ENCODE results near the gene HDAC9.

Gene HDAC9

DNA sequence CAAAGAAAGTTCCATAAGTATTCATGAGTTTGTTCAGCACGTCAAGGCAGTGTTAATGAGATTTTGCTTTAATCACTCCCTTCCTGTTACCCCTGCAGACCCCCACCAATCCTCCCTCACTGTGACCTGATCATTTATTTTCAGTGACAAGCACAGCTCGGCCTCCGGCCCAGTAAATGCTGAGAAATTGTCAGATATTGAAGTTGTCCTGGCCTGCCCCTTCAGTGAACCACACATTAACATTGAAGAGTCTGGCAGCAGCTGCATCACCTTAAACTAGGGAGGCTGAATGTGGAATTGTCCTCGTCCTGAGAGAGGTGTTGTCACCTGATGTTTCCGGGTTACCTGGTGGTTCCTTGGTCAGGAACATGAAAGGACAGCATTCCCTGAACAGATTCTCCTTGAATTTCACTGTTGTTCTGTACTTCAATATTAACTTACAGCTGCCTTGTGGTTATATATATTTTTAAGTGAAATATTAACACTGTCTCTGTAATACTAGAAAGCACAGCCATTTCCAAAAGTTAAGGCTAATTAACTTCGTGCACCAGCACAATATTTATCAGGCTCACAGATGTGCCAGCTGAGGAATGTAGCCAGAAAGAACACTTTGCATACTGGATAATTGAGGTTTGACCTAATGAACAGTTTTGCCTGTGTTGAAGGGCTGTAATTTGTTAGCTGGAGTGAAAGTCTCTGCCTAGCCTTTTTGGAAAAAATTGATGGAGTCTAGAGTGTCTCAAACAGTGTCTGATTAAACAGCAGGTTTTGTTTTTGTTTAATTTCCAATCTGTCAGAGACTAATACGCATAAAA is 265.3 kb downstream of the HDAC9 start:
- TF ChIP-seq POLR2AphosphoS5 (IDR thresholded peaks at IDR 0.05; ENCODE audit: low read depth, low read length) (no peak), POLR2A (IDR thresholded peaks at IDR 0.05; ENCODE audit: low read depth, low read length) (no peak), TAF1 (IDR thresholded peaks at IDR 0.05; ENCODE audit: borderline replicate concordance, low read depth, low read length) (no peak)
- FAIRE-seq (no peak), DNase-seq (ENCODE audit: insufficient read length) (no peak)

DNA sequence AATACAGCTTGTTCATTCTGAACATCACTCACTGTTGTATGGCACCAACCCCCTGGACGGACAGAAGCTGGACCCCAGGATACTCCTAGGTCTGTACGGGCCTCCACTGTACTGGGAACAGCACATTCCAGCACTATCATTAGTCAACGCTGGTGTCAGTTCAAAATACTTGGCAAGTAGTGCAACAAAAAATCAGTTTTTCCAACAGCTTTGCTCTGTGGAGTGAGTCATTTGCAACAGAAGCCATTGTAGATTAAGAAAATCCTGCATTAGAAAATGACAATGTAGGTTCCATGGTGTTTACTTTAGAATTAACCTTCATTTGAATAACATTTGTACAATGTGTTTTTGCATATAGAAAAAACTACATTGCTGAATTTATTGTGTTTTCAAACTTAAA is 266.6 kb downstream of the HDAC9 start:
- FAIRE-seq: no peak
- TF ChIP-seq POLR2A (IDR thresholded peaks at IDR 0.05; ENCODE audit: low read depth, low read length) (no peak), POLR2AphosphoS5 (IDR thresholded peaks at IDR 0.05; ENCODE audit: low read depth, low read length) (no peak), TAF1 (IDR thresholded peaks at IDR 0.05; ENCODE audit: borderline replicate concordance, low read depth, low read length) (no peak)
- DNase-seq (ENCODE audit: insufficient read length): no peak

DNA sequence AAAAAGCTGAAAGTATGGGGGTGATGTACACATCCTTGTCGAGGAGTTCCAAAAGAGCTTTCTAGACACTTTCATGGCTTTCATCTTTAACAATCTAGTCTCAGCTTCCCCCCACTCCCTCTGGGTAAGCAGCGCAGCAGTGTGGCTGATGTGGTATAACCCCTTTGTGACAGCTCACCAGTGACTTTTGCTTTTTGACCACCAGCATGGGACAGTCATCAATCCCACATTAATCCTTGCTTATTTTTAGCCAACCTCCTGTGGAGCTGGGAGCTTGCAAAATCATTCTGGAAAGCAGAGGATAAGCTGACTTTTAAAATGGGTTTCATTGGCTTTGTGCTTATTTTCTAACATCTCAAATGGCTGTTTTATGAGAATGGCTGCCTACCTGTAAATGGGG is 272.7 kb downstream of the HDAC9 start:
- FAIRE-seq (no peak), DNase-seq (ENCODE audit: insufficient read length) (no peak)

DNA sequence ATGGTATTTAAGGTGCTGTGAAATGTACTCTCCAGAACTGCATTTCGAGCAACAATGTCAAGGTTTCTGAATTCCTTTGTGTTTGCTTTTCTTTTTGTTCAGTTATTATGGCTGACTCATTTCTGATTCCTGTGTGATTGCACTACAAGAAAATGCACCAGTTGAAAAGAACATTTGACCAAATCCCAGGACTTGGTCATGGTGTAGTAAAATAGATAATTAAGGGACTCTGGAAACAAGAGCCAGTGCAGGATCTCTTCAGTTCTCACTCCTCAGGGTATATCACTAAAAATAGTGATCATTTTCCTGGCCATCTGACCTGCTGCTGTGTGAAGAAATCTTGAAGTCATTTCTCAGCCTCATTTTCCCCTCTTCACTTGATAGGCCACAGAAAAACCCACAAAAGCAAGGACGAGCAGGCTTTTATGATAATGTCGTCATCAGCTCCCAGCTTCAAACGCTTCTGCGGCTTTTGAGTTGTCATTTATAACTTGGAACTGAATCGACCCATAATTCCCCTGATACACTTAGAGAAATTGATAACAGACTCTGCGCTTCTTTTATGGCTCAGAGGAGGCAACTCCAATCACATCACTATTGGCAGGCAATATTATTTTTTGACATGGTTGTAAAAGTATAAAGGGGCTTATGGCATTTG is 274.7 kb downstream of the HDAC9 start:
- FAIRE-seq: no peak

More for the DNA sequence above, 272.7 kb downstream of the HDAC9 start:
- no peak for TF ChIP-seq TAF1 (IDR thresholded peaks at IDR 0.05; ENCODE audit: borderline replicate concordance, low read depth, low read length)
- no peak for TF ChIP-seq POLR2AphosphoS5 (IDR thresholded peaks at IDR 0.05; ENCODE audit: low read depth, low read length)

DNA sequence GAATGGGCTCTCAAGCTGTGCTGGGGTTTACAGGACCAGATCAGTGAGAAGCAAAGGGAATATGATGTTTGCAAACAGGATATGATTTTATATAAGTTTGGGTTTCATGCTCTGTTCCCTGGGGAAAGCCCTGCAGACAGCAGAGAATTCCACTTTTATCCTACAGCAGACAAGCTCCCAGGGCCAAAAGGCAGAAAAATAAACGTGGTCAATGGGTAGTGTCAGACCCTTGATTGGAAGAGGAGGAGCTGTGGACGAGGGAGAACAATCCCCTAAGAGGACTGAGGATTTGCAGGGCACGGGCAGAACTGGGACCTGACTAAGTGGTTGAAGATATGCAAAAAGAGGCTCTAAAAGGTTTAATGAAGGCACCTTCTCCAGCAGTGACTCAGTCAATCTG is 275.3 kb downstream of the HDAC9 start:
- TF ChIP-seq POLR2A (IDR thresholded peaks at IDR 0.05; ENCODE audit: low read depth, low read length) (no peak), POLR2AphosphoS5 (IDR thresholded peaks at IDR 0.05; ENCODE audit: low read depth, low read length) (no peak), TAF1 (IDR thresholded peaks at IDR 0.05; ENCODE audit: borderline replicate concordance, low read depth, low read length) (no peak)
- no peak for DNase-seq (ENCODE audit: insufficient read length)
- no peak for FAIRE-seq

More for the DNA sequence above, 274.7 kb downstream of the HDAC9 start:
- no peak for DNase-seq (ENCODE audit: insufficient read length)
- no peak for TF ChIP-seq POLR2A (IDR thresholded peaks at IDR 0.05; ENCODE audit: low read depth, low read length)
- TF ChIP-seq POLR2AphosphoS5 (IDR thresholded peaks at IDR 0.05; ENCODE audit: low read depth, low read length): no peak
- TF ChIP-seq TAF1 (IDR thresholded peaks at IDR 0.05; ENCODE audit: borderline replicate concordance, low read depth, low read length): no peak

DNA sequence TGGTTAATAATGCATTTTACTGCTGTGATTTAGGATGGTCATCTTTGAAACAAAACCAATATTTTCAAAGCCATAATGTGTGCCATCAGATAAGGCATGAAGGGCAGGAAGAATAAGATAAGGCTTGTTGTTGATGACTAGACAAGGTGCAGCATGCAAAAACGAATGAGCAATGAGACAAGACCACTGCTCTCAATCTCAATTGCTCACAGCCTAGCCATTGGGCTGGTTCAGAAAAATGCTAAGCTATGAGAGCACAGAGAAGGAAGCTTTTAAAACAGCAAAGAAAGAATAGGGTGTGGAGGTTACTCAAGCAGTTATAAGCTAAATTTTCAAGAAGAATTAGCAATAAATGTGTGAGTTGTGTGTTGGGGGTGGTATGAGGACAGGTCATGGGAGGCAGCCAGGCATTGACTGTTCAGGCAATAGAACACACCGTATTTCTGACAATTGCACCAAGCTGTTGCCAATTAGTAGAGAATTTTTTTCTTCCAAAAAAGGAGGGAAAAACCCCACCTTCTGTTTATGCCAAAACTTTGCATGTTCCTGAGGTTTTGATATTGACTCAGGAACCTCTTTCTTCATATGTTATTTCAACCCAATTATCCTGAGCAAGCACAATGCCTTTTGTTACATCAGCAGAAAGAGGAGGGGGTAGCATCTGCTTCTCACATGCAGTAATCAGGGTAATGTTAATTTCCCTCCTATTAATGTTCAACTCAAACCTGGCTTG is 276.5 kb downstream of the HDAC9 start:
- no peak for DNase-seq (ENCODE audit: insufficient read length)
- TF ChIP-seq POLR2A (IDR thresholded peaks at IDR 0.05; ENCODE audit: low read depth, low read length) (no peak), POLR2AphosphoS5 (IDR thresholded peaks at IDR 0.05; ENCODE audit: low read depth, low read length) (no peak), TAF1 (IDR thresholded peaks at IDR 0.05; ENCODE audit: borderline replicate concordance, low read depth, low read length) (no peak)
- no peak for FAIRE-seq

DNA sequence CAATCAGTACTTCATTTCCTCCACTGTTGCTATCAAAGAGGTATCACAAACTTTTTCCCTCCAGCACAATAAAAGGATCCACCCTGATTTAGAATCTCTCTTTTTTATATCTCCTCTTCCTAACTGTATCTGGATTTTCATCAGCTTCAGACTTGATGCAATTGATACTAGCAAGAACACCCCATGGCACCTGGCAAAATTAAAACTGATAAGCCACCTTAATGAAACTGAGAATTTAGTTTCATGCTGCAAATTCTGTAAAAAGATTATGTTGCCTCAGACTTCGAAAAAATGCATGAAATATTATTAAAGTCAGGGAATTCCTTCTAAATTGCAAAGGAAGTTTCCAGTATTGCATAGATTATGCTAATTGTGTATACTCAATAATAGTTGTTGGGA is 277.0 kb downstream of the HDAC9 start:
- DNase-seq (ENCODE audit: insufficient read length): no peak

DNA sequence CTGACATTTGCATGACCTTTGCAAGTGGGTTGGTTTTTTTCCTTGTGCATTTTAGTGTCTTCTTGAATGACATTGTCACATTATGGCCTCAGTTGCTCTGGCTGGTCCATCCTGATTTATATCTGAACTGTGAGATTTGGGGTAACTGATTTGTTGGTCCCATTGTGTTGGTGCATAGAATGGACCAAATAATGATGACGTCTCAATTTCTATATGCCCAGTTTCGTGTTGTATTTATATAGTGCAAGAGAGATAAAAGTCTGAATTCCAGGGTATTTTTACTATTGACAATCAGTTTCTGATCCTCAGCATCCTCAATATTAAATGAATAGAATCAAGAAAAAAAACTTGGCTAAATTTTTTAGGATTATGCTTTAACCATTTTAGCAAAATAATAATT is 281.8 kb downstream of the HDAC9 start:
- DNase-seq (ENCODE audit: insufficient read length) (no peak), FAIRE-seq (no peak)
- TF ChIP-seq TAF1 (IDR thresholded peaks at IDR 0.05; ENCODE audit: borderline replicate concordance, low read depth, low read length) (no peak), POLR2A (IDR thresholded peaks at IDR 0.05; ENCODE audit: low read depth, low read length) (no peak), POLR2AphosphoS5 (IDR thresholded peaks at IDR 0.05; ENCODE audit: low read depth, low read length) (no peak)

More for the DNA sequence above, 277.0 kb downstream of the HDAC9 start:
- no peak for FAIRE-seq
- TF ChIP-seq TAF1 (IDR thresholded peaks at IDR 0.05; ENCODE audit: borderline replicate concordance, low read depth, low read length): no peak
- no peak for TF ChIP-seq POLR2AphosphoS5 (IDR thresholded peaks at IDR 0.05; ENCODE audit: low read depth, low read length)
- no peak for TF ChIP-seq POLR2A (IDR thresholded peaks at IDR 0.05; ENCODE audit: low read depth, low read length)

DNA sequence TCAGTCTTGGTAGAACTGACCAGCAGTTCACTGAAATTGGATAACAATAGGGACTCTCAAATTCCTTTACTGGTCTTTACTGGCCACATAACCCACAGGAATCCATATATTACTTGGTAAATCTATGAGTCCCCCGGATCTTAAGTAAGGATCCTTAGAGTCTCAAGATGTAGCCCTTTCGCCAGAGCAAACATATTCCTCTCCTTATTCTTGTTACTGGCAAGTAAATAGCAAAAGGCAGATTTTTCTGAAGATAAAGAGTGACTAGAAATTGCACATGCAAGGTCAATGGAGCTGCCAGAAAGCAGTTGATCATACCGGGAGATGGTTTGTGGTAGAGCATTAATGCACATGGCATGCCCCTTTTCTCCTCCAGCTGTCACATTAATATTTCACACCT is 283.0 kb downstream of the HDAC9 start:
- TF ChIP-seq TAF1 (IDR thresholded peaks at IDR 0.05; ENCODE audit: borderline replicate concordance, low read depth, low read length): no peak
- TF ChIP-seq POLR2A (IDR thresholded peaks at IDR 0.05; ENCODE audit: low read depth, low read length): no peak
- no peak for TF ChIP-seq POLR2AphosphoS5 (IDR thresholded peaks at IDR 0.05; ENCODE audit: low read depth, low read length)
- DNase-seq (ENCODE audit: insufficient read length) (no peak), FAIRE-seq (no peak)

DNA sequence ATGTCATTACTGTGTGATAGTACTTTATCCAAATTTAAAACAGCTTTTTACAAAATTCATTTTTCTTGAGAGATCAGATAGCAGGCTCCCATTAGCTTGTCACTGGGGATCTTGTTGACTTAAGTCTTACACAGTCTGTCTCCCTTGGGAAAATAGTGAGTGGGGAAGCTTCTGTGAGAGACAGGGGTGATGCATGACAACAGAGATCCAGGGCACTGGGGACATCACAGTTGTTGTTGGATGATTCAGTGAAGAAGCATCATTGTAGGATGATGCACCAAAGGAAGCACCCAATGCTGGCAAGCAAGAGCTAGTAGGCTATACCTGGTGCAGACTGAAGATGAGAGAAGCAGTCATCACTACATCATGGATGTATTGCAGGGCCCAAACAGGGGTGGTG is 284.7 kb downstream of the HDAC9 start:
- TF ChIP-seq POLR2A (IDR thresholded peaks at IDR 0.05; ENCODE audit: low read depth, low read length): no peak
- TF ChIP-seq POLR2AphosphoS5 (IDR thresholded peaks at IDR 0.05; ENCODE audit: low read depth, low read length): no peak
- no peak for TF ChIP-seq TAF1 (IDR thresholded peaks at IDR 0.05; ENCODE audit: borderline replicate concordance, low read depth, low read length)
- DNase-seq (ENCODE audit: insufficient read length) (no peak), FAIRE-seq (no peak)

DNA sequence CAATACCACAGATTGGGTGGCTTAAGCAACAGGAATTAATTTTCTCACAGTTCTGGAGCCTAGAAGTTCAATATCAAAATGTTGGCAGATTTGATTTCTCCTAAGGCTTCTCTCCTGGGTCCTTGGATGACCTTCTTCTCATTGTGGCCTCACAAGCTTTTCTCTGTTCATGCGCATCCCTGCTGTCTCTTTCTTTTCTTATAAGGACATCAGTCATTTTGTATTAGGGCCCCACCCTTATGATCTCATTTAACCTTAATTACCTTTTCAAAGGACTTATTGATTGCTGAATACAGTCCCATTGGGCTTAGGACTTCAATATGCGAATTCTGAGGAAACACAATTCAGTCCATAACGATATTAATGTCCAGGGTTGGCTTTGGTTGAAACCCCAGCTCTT is 285.4 kb downstream of the HDAC9 start:
- no peak for FAIRE-seq
- no peak for DNase-seq (ENCODE audit: insufficient read length)
- TF ChIP-seq POLR2A (IDR thresholded peaks at IDR 0.05; ENCODE audit: low read depth, low read length) (no peak), TAF1 (IDR thresholded peaks at IDR 0.05; ENCODE audit: borderline replicate concordance, low read depth, low read length) (no peak), POLR2AphosphoS5 (IDR thresholded peaks at IDR 0.05; ENCODE audit: low read depth, low read length) (no peak)

Measured in GM12892 (cell line).